Neural progenitor cell (in vitro differentiated cells): ENCODE results near the gene CPXM2.

Experiments used
- CTCF ChIP-seq: fragments of 200-600 bp; sonication (generic); IDR thresholded peaks from 2 replicates; pipeline ENCODE4 v1.5.1; 2017; ENCODE audit warnings: antibody characterized with exemption, mild to moderate bottlenecking
- EZH2 ChIP-seq: fragments of 200-600 bp; sonication (generic); IDR thresholded peaks from 2 replicates; pipeline ENCODE4 v1.6.1; 2017; ENCODE audit warnings: antibody characterized with exemption, mild to moderate bottlenecking, moderate library complexity
- EZH2phosphoT487 ChIP-seq: fragments of 200-600 bp; sonication (generic); IDR thresholded peaks from 2 replicates; pipeline ENCODE4 v1.6.1; 2017; ENCODE audit warnings: antibody characterized with exemption

DNA sequence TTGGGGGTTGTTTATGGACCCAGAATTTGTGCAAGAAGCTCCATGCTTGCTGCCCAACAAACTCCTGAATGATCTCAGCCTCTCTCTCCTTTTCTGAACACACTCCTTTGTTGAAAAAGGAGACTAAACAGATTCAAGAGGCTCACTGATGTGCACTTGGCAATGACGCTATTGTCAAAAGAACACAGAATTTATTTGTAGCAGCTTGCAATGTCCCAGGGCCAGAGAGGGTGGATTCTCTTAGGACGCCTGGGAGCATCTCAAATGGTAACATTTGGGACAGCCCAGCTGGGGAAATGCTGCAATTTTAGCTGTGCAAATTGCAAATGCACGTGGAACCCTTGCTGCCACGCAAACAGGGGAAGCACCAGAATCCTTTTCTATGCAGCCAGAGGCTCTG, 145.5 kb downstream of the CPXM2 start:
- TF ChIP-seq CTCF (no peak), EZH2phosphoT487 (no peak), EZH2 (no peak)
